ENCODE results near the gene HEBP2. TPM values are rescaled to one million over a fixed set of nuclear protein-coding genes. Genes with fewer than 3 reads are reported as not detected.
A peak's percentile ranks its signal among the peaks of the same experiment; 100 is the strongest.

HEBP2 gene
- total RNA-seq, 1 experiment from 2014 or later, result 40.9 TPM

GRCh38 chr6:138427701-138428100 lies 23.7 kb downstream of the HEBP2 start:
- CTCF ChIA-PET, result interaction anchor here (0.6 to 1.1 kb wide), 3 partner anchors 82 to 679 kb away, joined by 3 read pairs; no protein-coding TSS in a partner anchor
- Mint-ChIP-seq H3K27ac (no peak overlapping the region), H3K27me3 (ENCODE audit: low read depth) (no peaks in the 10 kb centered on the region), H3K4me1 (peaks cover 9% of the 10 kb centered on the region; the same call in 1 of the 2 replicates), H3K4me3 (no peak overlapping the region), H3K36me3 (peaks cover 4% of the 10 kb centered on the region; the same call in 1 of the 2 replicates), H3K9me3 (no peaks in the 10 kb centered on the region)
- POLR2A ChIA-PET, result no interaction called here
- no peak for DNase-seq (ENCODE audit: low spot score)
- TF ChIP-seq RORB (CRISPR knock-in tag; IDR thresholded peaks at IDR 0.05), result no peak
- TF ChIP-seq MLX (CRISPR knock-in tag; IDR thresholded peaks at IDR 0.05), result no peak
- TF ChIP-seq TCF7 (CRISPR knock-in tag; IDR thresholded peaks at IDR 0.05; ENCODE audit: low read depth), result no peak
- no peak for TF ChIP-seq ZSCAN18 (CRISPR knock-in tag; IDR thresholded peaks at IDR 0.05)
- no peak for TF ChIP-seq RELA (CRISPR knock-in tag; IDR thresholded peaks at IDR 0.05; ENCODE audit: borderline replicate concordance)
- no peak for TF ChIP-seq CDX4 (CRISPR knock-in tag; IDR thresholded peaks at IDR 0.05; ENCODE audit: borderline replicate concordance)
- TF ChIP-seq CTCF (IDR thresholded peaks at IDR 0.05), result no peak
- ATAC-seq, result no peak

- ChIA-PET POLR2A (no interaction called here), CTCF (interaction anchor here (1.2 to 2.7 kb wide), 4 partner anchors 80 to 165 kb away, joined by 3 to 29 read pairs (median 8); no protein-coding TSS in a partner anchor)
- H3K27ac Mint-ChIP-seq, result peak overlapping the region; percentile 90; the same call in 1 of the 2 replicates
- no peak overlapping the region for H3K4me3 Mint-ChIP-seq
- TF ChIP-seq ZNF532 (CRISPR knock-in tag; IDR thresholded peaks at IDR 0.05; ENCODE audit: borderline replicate concordance) (no peak), GABPB1 (CRISPR knock-in tag; IDR thresholded peaks at IDR 0.05) (no peak)
- ATAC-seq, result no peak
- no peaks in the 10 kb centered on the region for H3K9me3 Mint-ChIP-seq
- H3K36me3 Mint-ChIP-seq, result peaks cover 14% of the 10 kb centered on the region
- H3K27me3 Mint-ChIP-seq (ENCODE audit: low read depth), result no peaks in the 10 kb centered on the region
- peaks cover 9% of the 10 kb centered on the region; the same call in 1 of the 2 replicates for H3K4me1 Mint-ChIP-seq
- DNase-seq (ENCODE audit: low spot score), result no peak
Observed at GRCh38 chr6:138428944-138429598, 25.0 kb downstream of the HEBP2 start.

GRCh38 chr6:138429761-138430160 lies 25.7 kb downstream of the HEBP2 start:
- Mint-ChIP-seq H3K4me1 (peaks cover 9% of the 10 kb centered on the region; the same call in 1 of the 2 replicates), H3K27ac (no peak overlapping the region), H3K9me3 (no peaks in the 10 kb centered on the region), H3K27me3 (ENCODE audit: low read depth) (no peaks in the 10 kb centered on the region), H3K36me3 (peaks cover 11% of the 10 kb centered on the region), H3K4me3 (no peak overlapping the region)
- POLR2A ChIA-PET, result no interaction called here
- CTCF ChIA-PET, result interaction anchor here (0.6 to 2.7 kb wide), 5 partner anchors 53 to 164 kb away, joined by 3 to 29 read pairs (median 4); no protein-coding TSS in a partner anchor
- DNase-seq (ENCODE audit: low spot score), result no peak
- no peak for ATAC-seq
- TF ChIP-seq IRF2 (CRISPR knock-in tag; IDR thresholded peaks at IDR 0.05; ENCODE audit: borderline replicate concordance, low read depth) (no peak), ZNF121 (CRISPR knock-in tag; IDR thresholded peaks at IDR 0.05) (no peak), FOXJ3 (CRISPR knock-in tag; IDR thresholded peaks at IDR 0.05; ENCODE audit: borderline replicate concordance) (no peak), PRDM15 (CRISPR knock-in tag; IDR thresholded peaks at IDR 0.05) (no peak), EMX1 (CRISPR knock-in tag; IDR thresholded peaks at IDR 0.05) (no peak), CTCF (IDR thresholded peaks at IDR 0.05) (no peak), KAT7 (CRISPR knock-in tag; IDR thresholded peaks at IDR 0.05; ENCODE audit: borderline replicate concordance) (no peak)

Data from WTC11 (cell line).